Renal pelvis (tissue), 4 donors: ENCODE data around the gene HTRA2. TPM values are rescaled to one million over a fixed set of nuclear protein-coding genes. Genes with fewer than 3 reads are reported as not detected.

ENCODE experiments used
- DNase-seq: peaks from one replicate; pipeline ENCODE4 v3.0.0-alpha.2; 2013
- polyA plus RNA-seq, 3 donors: library from polyadenylated mRNA; unstranded; fragments of 120-200 nt; gene quantifications; one replicate each; pipeline ENCODE4 v1.2.1, GENCODE V29; 2013; ENCODE audit not compliant: insufficient read length in 3 of 3

HTRA2 gene
- polyA plus RNA-seq, 3 donors: 34.8 to 37.9 (median 37.0) TPM

DNA sequence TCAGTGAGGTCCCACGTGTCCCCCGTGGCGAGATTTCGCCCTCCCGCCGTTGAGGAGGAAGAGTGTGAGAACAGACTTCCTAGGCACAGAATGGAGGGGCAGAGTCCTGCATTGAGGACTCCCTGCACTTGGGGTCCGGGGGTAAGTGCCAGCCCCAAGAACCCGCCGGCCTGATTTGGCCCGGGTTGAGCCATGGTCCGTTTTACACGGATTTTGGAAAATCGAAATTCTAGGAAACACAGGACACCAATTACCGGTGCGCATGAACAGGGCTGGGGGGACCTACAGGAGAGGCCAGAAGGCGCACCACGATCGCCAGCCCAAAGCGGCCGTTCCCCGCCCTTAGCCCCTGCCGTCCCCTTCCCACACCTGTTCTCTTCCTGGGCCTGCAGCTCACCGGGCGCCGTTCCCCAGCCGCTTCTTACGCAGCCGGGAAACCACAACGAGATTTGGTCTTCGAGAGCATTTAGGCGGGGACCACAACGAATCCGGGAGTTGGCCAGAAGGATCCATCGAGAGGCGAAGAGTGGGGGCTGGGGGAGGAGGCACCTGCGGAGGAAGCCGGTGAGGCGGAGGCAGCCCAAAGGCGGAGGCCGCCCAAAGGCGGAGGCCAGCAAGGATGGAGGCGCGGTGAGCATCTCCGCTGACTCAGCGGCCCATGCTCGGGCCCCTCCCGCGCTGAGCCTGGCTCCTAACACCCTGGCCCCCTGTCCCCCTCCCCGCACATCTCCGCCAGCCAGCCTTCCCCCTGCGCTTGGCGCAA is 15.9 kb upstream of the HTRA2 start:
- DNase-seq: no peak

DNA sequence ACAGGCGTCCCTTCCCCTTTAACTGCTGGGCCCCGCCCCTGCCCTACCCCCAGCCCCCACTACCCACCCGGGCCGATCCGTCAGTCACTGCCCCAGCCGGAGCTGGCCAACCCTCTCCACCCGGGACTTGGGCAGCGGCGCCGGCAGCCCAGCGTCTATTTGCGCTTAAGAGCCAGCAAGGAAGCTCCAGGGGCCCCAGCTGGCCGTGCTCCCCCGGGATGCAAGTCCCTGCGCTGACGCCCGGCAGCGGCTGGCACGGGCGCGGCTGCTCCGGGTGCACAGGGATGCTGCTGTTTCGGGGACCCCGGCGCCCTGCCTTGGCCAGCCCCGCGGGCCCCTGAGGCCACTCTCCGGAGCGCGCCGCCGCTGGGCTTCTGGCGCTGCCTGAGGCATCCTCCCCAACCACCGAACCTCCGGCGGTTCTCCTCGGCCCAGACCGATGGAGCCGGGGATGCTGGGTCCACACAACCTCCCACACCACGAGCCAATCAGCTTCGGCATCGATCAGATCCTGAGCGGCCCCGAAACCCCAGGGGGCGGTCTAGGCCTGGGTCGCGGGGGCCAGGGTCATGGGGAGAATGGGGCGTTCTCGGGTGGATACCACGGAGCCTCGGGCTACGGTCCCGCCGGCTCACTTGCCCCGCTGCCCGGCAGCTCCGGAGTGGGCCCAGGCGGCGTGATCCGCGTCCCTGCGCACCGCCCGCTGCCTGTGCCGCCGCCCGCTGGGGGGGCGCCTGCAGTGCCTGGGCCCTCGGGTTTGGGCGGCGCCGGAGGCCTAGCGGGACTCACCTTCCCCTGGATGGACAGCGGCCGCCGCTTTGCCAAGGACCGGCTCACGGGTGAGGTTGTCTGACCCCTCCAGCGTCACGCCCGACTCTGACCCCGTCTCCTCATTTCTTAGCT is 15.1 kb upstream of the HTRA2 start, which contains the start of gene TLX2:
Gene TLX2, plus strand, starts transcription at position 83 of the 903 bp plus-strand sequence. Its CDS starts 357 bp downstream, at position 440.
- DNase-seq: no peak

DNA sequence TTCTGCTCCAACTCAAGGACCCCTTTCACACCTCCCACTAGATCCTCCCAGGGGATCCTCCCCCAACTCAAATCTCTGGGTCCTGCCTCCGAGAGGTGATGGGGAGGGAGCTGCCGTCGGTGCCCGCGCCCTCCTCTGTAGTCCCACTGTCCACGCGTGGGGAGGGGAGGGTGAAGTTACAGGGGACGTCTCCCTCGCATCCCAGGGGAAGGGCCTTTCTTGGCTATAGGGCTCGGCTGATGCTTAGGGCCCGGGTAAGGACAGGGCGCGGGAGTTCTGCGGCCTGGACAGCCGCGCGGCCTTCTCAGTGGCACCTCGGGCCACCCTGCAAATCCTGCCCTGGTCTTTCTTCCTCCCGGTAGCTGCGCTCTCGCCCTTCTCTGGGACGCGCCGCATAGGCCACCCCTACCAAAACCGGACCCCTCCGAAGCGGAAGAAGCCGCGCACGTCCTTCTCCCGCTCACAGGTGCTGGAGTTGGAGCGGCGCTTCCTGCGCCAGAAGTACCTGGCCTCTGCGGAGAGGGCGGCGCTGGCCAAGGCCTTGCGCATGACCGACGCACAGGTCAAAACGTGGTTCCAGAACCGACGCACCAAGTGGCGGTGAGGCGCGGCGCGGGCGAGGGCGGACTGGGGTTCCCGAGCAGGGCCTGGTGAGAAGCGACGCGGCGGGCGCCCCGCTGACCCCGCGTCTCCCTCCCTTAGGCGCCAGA is 14.3 kb upstream of the HTRA2 start:
- DNase-seq: no peak

DNA sequence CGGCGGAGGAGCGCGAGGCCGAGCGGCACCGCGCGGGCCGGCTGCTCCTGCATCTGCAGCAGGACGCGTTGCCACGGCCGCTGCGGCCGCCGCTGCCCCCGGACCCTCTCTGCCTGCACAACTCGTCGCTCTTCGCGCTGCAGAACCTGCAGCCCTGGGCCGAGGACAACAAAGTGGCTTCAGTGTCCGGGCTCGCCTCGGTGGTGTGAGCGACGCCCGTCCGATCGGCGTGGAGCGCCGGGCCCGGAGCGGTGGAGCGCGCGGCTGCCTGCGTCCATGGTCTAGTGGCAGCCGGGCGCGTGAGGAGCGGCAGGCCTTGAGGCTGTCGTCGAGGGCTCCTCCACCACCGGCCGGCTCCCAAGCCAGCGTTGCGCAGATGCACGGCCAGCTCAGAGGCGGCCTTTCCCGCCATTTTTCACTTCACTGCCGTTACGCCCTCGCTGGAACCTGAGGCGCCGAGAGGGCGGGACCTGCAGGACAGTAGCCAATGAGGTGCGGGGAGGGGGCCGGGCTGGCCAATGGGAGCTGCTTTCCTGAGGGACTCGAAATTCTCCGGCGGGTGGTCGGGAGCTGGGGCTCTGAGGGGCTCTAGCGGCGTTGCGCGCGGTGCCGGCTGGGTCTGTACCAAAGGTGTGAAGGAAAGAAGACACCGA is 13.6 kb upstream of the HTRA2 start:
- DNase-seq: no peak

DNA sequence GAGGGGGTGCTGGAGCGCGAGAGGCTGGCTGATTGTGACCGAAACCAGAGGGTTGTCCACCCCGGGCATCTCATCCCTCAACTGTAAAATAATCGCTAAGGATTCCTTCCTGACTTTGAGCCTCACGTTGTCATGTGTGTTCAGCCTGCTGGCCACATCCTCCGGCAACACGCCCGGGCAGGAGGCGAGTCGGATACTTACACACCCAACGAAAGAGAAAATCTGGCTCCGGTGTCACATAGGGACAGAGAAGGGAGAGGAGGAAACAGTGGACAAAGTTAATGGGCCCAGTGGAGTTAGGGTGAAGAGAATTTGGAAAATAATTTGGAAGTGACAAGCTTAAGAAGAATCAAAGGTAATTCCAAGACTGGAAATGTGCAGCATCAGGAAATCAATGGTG is 13.1 kb upstream of the HTRA2 start:
- DNase-seq: no peak

DNA sequence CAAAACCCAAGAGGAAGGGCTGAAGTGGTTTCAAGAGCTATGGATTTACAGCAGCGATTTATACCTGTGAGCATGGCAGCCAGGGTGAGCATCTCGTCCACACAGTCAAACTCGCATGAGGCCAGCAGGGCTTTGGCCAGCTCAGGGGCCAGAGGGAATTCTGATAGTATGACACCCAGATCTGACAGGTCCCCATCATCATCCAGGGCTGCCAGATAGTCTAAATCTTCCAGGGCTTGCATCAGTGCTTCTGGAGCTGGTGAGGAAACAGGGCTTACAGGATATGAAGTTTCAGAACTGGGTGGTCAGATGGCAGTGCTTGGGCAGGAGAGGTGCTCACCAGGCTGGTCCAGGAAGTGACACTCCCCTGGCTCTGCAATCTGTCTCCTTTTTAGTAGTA is 7.2 kb upstream of the HTRA2 start:
- no peak for DNase-seq

DNA sequence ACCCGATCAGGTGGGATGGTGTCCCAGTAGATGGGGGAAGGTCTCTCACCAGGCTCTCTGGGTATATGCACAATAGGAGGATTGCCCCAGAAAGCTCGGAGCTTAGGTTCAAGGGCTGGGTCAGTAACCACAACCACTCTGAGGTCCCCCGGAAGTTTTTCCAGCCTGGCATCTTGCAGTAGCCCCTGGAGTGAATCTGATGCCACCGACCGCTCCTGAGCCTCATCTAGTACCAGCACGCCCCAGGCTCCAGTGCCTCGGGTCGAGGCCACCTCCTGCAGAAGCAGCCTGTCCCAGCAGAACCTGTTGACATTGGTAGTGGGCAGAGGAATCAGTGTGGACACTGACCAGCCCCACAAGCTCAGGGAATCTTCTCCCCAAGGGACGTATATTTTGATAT is 5.7 kb upstream of the HTRA2 start:
- no peak for DNase-seq

DNA sequence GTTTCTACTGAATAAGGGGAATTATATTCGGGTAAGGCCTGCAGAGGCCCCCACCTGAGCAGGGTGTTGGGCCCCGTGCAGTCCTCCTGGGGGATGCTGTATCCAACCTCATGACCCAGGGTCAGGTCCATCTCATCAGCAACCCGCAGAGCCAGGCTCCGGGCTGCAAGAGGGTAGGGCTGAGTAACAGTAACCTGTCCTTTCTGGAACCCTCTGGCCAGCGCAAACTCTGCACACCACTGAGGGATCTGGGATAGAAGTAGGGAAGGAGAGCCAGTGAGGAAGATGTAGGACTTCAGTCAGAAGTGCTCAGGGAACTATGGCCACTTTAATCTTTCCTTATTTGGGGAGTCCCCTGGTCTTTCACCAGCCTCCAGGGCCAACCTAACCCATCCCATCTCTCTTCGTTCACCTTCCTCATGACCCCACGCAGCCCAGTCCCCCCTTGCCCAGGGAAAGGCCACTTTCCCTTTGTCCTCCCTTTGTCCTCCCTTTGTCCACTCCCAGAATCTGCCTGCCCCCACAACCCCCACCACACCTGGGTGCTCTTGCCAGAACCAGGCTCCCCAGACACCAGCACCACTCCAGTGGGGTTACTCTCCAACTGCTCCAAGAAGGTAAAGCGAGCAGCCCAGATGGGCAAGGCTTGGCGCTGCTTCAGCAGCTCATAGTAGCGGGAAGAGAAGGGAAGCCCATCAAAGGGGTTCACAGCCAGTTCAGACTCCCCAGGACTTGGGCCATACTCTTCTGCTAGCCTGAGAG is 4.6 kb upstream of the HTRA2 start:
- no peak for DNase-seq

DNA sequence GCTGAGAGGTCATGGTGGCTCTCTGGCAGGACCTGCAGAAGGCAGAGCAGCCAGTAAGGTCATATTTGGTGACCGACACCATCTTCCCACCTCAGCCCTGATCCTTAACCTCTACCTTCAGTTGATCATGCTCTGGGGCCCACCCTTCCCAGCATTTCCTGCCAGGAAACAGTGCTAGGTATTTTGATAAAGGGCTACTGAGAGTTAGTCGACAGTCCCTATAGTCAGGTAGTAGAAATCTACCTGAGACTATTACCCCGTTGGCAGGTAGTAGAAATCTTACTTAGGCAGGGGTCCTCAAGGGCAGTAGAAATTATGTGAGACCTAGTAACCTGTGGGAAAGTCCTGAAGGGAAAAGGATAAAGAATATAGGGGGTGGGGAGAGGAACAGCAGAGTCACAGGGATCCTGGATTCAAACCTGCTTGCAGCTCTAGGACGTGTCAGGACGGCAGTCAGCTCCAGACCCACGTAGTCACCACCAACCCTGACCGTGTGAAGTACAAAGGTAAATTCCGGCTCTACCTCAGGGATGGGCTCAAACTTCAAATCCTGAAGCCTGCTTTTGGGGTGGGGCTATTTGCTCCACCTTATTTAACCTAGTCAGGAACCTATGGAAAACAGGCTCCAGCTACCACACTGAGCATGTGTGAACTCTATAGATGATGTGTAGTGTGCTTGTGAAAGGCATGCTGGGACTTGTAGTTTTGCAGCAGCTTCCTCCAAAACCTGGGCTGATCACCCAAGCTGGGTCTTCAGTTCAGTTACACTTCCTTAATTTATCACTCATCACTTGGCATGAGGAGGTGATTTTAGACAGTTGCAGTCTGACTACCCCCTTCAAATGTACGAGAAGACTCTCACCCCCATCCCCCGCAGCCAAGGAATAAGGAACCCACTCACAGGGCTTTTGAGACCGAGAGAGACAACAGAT is 3.8 kb upstream of the HTRA2 start, which contains the start of gene DQX1:
Gene DQX1, minus strand, starts transcription at position 515 of the 932 bp plus-strand sequence. Its CDS starts 502 bp downstream, at position 13.
- DNase-seq: no peak

DNA sequence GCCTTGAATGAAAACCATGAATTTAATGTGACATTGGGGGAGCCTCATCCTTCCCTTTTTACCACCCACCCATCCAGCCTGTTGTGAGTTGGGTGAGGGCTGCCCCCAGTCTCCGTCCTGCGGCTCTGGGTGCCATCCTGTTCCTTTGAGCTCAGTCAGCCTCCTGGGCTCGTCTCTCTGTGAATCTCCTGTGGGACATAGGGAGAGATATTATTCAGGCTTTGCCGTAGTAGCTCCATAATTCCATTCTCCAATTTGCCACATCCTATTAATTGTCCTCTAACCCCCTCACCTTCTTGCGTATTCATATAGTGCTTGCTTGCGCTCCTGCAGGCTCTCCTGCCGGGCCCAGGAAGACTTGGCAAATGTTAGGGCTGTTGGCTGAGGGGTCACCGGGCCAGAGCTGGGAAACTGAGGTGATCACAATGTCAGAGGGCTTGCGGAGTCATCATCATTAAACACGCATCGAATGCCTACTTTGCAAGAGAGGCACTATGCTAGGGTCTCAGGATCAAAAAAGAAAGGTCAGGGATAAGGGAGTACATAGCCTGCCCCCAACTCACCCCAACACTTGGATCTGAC is 3.0 kb upstream of the HTRA2 start:
- DNase-seq: no peak

DNA sequence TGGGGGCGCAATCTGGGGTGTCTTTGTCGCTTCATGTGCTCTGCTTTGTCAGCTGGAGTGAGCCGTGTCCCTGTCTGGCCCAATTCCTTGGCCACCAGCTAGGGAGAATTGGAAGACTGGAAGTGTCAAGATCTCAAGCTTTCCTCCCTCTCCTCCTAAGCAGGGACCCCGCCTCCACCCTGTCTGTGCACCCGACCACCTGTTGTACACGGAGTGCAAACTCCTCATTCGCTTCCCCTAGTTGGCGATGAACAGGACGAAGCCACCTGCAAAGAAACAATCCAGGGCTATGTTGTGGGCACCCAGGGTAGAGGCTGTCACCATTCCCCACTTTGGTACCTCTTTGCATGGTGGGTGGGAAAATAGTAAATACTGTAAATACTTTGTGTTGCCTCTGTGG is 2.0 kb upstream of the HTRA2 start:
- DNase-seq: no peak

DNA sequence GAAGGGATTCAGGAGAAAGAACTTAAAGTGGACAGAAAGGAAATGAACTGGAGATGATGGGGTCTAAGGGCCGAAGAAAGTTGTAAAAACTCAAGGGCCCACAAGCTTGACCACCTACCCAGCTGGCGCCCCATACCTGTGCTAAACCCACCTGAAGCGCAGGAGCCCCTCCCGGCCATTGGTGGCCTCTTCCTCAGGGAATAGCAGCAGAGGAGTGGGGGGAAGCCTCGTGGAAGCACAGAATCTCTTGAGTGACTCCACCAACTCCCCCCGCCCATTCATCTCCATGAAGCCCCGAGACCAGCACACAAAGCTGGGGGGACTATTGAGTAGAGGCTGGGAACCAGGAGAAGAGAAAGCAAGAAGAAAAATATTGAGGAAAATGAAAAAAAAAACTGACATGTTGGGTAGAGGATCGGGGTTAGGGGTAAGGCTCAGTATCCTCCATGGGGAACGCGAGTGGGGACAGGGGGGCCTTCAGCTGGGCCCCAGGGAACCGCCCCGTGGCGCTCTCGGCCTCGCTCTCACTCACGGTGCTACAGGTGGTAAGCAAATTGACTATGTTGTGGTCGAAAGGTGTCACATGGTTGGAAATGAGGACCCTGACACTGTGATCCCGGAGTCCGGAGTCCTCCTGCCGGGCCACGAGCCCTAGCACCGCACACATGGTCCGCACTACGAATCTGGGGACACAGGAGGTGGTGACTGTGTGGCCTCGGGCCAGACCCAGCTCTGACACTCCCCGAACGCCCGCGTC is 955 bp upstream of the HTRA2 start:
- DNase-seq: no peak

DNA sequence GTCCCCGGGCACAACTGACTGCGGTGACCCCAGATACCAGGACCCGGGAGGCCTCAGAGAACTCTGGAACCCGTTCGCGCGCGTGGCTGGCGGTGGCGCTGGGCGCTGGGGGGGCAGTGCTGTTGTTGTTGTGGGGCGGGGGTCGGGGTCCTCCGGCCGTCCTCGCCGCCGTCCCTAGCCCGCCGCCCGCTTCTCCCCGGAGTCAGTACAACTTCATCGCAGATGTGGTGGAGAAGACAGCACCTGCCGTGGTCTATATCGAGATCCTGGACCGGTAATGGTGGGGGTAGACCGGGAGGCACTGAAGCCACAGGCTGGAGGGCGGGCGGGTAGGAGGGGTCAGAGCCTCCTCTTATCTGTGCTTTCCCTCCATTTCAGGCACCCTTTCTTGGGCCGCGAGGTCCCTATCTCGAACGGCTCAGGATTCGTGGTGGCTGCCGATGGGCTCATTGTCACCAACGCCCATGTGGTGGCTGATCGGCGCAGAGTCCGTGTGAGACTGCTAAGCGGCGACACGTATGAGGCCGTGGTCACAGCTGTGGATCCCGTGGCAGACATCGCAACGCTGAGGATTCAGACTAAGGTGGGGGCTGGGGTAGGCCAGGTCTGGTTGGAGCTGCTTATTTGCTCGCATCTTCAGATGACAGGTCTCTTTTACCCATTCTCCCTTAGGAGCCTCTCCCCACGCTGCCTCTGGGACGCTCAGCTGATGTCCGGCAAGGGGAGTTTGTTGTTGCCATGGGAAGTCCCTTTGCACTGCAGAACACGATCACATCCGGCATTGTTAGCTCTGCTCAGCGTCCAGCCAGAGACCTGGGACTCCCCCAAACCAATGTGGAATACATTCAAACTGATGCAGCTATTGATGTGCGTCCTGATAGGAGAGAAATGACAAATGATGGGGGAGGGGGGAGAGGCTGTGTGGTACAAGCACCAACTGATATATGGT is 780 bp downstream of the HTRA2 start:
- no peak for DNase-seq

DNA sequence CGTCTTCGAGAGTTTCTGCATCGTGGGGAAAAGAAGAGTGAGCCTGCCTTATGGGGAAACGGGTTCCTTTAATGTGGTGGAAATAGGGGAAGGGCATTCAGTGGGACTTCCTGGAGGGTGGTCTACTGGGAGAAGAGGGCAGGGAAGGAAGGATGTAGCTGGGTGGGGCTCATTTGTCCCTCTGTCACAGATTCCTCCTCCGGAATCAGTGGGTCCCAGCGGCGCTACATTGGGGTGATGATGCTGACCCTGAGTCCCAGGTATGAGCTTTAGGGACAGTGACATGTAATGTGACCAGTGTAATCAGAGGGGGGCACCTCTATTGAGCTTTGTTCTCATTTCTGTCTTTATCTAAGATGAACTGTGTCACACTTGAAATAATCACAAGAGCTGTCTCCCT is 1.9 kb downstream of the HTRA2 start:
- no peak for DNase-seq

DNA sequence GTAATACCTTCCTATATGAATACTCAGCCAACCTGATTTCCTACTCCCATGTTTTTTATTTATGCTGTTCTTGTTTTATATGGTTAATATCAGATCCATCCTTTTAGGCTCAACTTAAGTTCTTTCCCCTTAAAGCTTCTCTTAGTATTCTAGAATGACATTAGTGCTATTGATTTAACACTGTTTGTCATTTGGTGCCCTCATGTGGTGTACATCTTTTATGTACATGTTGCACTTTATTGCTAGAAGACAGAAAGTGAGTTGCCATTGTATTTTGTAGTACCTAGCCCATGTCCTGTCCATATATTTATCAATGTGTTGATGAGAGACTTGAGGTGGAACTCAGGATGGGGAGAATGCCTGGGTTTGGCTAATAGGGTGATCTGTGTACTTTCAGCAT is 2.5 kb downstream of the HTRA2 start:
- no peak for DNase-seq

DNA sequence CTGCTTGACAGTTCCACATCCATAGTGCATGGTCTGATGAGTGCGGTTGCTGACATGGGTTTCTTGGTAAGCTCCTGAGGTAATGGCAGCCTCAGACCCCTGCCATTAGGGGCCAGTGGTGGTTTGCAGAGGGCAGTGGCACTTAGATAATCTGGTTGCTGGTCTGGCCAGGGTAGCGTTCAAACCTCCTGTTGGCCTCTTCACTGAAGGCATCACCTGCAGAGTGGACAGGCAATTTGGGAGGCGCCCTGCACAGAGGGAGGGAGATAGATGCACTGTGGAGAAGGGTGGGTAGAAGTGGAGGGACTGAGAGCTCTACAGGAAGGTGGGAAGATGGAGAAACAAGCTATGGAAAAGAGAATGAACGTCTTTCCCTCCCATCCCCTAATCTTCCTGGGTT is 3.7 kb downstream of the HTRA2 start:
- no peak for DNase-seq

DNA sequence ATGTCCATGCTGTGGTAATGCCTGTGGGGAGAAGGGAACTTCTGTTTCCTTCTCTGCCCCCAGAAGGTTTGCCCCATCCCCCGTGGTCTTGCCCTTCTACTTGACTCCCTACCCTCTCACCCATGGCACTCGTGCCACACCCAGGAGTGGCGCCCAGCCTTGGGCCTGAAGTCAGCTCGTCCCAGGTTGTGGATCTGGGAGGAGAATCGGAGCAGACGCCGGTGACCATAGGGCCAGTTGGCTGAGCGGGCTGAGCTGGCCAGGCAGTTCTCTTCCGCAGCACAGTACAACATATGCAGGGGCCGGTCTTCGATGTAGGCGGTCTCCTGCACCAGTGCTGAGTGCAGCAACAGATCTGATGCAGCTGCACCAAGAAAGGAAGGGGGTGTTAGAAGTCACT is 4.7 kb downstream of the HTRA2 start:
- DNase-seq: no peak
